T-helper 1 cell treated with Interleukin-12 subunit alpha and Interleukin-12 subunit beta and Interleukin-4 antibody, amounts not matched to agents 30 μg/mL and 1 μg/mL, for 36 hours (primary cell): ENCODE data around the gene CTTN.

Experiments
- H3K27ac Mint-ChIP-seq: one replicate; pipeline ENCODE4 v1.8.0; 2021; ENCODE audit warnings: mild to moderate bottlenecking, mixed read lengths
- H3K27me3 Mint-ChIP-seq: one replicate; pipeline ENCODE4 v1.8.0; 2021; ENCODE audit warnings: low read depth, mixed read lengths
- H3K36me3 Mint-ChIP-seq: one replicate; pipeline ENCODE4 v1.8.0; 2021; ENCODE audit warnings: low read depth, mixed read lengths
- H3K4me1 Mint-ChIP-seq: one replicate; pipeline ENCODE4 v1.8.0; 2021; ENCODE audit warnings: low read depth, mixed read lengths
- H3K4me3 Mint-ChIP-seq: one replicate; pipeline ENCODE4 v1.8.0; 2021; ENCODE audit warnings: mild to moderate bottlenecking, moderate library complexity, mixed read lengths
- H3K9me3 Mint-ChIP-seq: one replicate; pipeline ENCODE4 v1.8.0; 2021; ENCODE audit warnings: mixed read lengths

CTTN gene

DNA sequence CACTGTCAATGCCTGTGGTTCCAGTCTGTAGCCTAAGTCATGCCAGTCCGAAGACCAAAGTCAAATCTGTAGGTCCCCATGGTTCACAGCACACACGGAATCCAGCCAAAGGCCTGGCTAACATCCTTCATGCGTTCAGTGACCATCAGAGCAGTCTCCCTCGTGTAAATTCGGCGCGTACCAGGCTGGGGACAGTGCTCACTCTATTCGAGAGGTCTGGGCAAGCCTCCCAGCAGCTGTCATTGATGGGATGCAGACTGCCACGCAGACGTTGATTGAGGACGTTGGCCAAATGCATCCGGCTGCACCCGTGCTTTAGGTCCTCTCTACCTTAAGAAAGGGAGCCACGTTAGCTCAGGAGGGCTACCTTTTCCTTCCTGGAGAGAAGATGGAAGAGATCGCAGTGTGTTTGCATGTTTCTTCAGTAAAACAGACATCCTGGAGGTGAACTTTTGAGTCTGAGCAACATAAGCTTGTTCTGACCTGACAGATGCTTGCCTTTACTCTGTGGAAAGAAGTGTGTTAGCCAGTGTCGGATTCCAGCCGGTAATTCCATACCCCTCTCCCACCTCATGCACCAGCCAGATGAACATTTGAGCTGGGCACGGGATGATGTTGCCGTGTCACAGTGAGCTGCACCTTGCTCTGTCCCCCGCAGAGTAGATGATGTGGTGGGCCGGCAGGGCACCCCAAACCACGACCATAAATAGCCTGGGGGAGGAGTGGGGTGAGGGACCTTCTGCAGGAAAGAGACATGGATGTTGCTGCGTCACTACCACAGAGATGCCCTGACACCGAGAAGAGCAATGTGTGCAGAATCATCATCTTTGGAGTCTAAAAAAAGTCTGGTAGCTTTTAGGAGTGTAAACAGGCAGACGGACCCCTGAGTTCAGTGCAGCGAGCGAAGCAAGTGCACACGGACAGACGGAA lies 12.2 kb downstream of the CTTN start:
- Mint-ChIP-seq H3K4me1 (peaks cover 9% of the 10 kb centered on the region), H3K4me3 (no peak overlapping the region), H3K27ac (no peak overlapping the region), H3K9me3 (no peaks in the 10 kb centered on the region), H3K27me3 (peaks cover 43% of the 10 kb centered on the region), H3K36me3 (no peaks in the 10 kb centered on the region)

DNA sequence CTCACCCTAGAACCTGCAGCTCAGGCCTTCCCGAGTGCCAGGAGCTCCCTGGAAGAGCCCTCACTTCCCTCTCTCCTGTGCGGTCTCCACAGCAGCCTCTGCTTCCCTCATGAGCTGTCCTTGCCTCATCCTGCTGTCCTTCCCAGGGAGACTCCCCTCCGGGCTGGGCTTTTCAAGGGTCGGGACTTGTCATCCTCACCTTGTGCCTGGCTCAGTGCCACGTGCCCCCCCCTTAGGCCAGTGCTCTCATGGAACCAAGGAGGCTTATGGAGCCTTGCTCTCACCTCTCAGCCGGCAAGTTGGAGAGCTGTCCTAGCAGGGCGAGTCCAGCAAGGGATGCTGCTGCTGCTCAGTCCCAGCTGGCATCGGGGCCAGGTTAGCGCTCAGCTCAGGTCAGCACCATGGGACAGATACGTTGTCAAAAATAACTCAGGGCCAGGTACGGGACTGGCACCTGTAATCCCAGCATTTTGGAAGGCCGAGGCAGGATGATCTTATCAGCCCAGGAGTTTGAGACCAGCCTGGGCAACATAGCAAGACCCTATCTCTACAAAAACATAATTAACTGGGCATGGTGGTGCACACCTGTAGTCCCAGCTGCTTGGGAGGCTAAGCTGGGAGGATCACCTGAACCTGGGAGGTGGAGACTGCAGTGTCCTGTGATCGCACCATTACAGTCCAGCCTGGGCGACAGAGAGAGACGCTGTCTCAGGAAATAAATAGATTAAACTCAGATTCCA lies 13.6 kb downstream of the CTTN start:
- Mint-ChIP-seq H3K27ac (no peak overlapping the region), H3K27me3 (peaks cover 50% of the 10 kb centered on the region), H3K9me3 (no peaks in the 10 kb centered on the region), H3K4me1 (peaks cover 9% of the 10 kb centered on the region), H3K4me3 (no peak overlapping the region), H3K36me3 (no peaks in the 10 kb centered on the region)

DNA sequence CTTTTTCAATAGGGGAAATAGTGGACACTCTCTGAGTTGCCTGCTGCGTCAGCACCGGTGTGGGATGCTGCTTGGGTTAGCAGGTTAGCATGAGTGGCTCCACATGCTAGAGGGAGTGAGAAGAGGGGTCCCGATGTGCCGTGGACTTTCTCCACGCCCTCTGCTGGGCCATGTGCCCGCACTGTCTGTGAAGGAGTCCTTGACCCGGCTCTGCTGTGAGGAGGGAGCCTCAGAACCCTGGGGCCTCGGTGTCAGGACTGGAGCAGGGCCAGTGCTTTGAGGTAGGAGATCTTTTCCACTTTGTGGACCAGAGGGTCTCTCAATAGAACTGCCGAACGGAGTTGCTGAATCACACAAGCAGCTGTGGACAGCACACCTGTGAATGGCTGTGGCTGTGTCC lies 14.8 kb downstream of the CTTN start:
- H3K4me3 Mint-ChIP-seq = no peak overlapping the region
- H3K36me3 Mint-ChIP-seq = no peaks in the 10 kb centered on the region
- H3K9me3 Mint-ChIP-seq = no peaks in the 10 kb centered on the region
- H3K27ac Mint-ChIP-seq = no peak overlapping the region
- peaks cover 41% of the 10 kb centered on the region for H3K27me3 Mint-ChIP-seq
- peaks cover 3% of the 10 kb centered on the region for H3K4me1 Mint-ChIP-seq

DNA sequence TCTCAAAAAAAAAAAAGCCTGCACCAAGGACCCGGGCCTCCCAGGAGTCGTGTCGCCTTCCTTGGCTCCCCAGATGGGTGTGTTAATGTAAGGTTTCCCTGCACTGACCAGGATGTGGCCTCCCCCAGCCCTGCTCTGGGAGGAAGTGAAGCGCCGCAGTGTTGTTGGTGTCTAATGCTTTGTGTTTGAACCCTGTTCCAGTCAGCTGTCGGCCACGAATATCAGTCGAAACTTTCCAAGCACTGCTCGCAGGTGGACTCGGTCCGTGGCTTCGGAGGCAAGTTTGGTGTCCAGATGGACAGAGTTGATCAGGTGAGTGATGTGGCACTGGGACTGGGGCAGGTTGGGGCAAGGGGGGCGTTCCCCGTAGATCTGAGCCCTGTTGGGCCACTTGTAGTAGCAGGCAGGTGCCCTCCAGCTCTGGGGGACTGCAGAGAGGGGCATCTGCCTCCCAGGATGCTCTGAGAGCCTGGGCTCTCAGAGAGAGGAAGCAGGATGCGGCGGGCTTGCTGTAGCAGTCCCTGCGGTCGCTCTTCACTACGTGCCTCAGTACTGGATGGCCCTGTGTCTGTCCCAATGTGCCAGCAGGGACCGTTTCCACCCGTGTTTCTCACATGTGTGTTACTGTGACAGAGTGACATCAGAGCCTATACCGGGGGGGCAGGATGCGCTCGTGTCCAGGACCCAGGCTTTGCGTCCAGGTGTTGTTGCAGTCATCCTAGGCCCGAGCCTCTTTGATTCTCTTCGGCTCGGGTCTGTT lies 16.2 kb downstream of the CTTN start:
- H3K36me3 Mint-ChIP-seq = no peaks in the 10 kb centered on the region
- peak overlapping the region; percentile 20 for H3K27ac Mint-ChIP-seq
- peaks cover 34% of the 10 kb centered on the region for H3K27me3 Mint-ChIP-seq
- H3K4me1 Mint-ChIP-seq = no peaks in the 10 kb centered on the region
- H3K9me3 Mint-ChIP-seq = no peaks in the 10 kb centered on the region
- no peak overlapping the region for H3K4me3 Mint-ChIP-seq

DNA sequence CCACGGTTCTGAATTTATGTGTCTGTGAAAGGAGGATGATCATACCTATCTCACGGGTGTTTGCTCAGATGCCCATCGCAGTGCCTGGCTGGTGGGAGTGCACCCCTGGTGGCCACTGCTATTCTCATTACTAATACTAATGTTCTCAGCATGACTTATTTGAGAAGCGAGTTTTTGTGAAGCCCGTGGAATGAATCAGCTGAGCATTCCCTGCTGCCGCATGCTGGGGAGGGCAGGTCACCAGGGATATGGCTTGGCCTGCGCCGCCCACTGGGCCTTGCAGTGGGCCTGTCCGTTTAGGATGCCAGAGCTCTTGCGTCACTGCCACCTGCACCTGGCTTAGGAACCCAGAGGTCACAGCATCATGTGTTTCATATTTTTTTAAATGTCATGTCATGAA lies 16.9 kb downstream of the CTTN start:
- no peak overlapping the region for H3K4me3 Mint-ChIP-seq
- H3K27me3 Mint-ChIP-seq = peaks cover 32% of the 10 kb centered on the region
- no peaks in the 10 kb centered on the region for H3K36me3 Mint-ChIP-seq
- peak overlapping the region; percentile 20 for H3K27ac Mint-ChIP-seq
- no peaks in the 10 kb centered on the region for H3K4me1 Mint-ChIP-seq
- no peaks in the 10 kb centered on the region for H3K9me3 Mint-ChIP-seq

DNA sequence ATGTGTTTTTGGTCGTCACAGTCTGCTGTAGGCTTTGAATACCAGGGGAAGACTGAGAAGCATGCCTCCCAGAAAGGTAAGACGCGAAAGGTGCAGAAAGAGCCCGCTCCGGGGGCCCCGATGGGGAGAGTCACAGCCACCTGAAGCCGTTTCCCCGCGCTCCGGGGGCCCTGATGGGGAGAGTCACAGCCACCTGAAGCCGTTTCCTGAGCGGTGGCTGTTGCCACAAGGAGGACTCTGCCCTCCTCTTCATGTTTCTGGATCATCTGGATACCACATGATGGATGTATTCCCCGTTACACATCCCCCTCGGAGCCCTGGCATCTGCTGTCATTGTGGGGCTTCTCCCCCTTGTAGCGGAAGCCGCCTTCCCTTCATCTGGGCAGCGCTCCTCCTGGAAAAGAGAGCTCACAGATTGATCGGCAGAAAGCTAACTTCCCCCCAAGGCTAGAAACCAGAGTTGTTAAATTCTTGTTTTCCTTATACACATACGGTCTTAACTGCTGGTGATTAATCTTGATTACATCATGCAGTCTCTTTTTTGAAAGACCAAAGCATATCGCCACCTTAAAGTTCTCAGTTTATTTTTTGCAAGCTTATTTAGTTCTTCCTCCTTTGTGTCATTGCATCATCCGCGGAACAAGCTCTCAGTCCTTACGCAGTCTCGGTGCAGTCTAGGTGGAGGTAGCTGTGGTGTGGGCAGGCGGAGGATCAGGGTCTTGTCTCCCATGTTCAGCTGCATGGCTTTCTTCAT lies 17.5 kb downstream of the CTTN start:
- no peak overlapping the region for H3K4me3 Mint-ChIP-seq
- H3K27me3 Mint-ChIP-seq = peaks cover 29% of the 10 kb centered on the region
- H3K4me1 Mint-ChIP-seq = no peaks in the 10 kb centered on the region
- no peaks in the 10 kb centered on the region for H3K36me3 Mint-ChIP-seq
- H3K9me3 Mint-ChIP-seq = no peaks in the 10 kb centered on the region
- no peak overlapping the region for H3K27ac Mint-ChIP-seq

DNA sequence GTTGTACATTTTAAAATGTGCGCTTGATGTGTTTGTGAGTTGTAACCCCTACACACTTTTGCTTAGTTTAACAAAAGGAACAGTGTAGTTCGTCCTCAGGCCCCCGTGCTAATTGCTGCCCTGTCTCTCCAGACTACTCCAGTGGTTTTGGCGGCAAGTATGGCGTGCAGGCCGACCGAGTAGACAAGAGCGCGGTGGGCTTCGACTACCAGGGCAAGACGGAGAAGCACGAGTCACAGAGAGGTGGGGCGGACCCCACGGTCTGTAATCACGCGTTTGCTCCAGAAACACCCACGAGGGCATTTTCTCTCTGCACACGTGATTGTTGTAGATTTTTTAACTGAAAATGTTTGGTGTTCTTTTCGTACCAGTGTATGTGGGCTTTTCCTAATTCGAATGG lies 18.6 kb downstream of the CTTN start:
- Mint-ChIP-seq H3K36me3 (no peaks in the 10 kb centered on the region), H3K27me3 (peaks cover 29% of the 10 kb centered on the region), H3K27ac (no peak overlapping the region), H3K4me1 (no peaks in the 10 kb centered on the region), H3K9me3 (no peaks in the 10 kb centered on the region), H3K4me3 (no peak overlapping the region)

DNA sequence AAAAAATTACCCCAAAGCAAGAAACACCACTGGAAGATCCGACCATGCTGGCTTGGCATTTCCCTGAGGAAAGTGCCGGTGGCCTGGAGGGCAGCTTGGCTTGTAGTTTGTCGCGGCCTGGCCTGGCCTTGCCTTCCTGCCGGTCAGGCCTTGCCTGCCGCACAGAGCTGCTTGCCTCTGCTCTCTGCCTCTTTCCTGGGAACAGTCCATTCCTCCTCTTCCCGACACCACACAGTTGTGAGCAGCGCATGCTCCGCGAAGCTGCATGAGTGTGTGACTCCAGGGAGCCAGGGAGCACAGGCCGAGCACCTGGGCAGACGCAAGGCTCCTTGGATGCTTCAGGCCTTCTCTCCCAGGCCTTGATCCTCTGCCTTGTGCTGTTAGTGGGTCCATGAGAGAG lies 19.8 kb downstream of the CTTN start:
- H3K9me3 Mint-ChIP-seq = no peaks in the 10 kb centered on the region
- H3K36me3 Mint-ChIP-seq = no peaks in the 10 kb centered on the region
- no peak overlapping the region for H3K27ac Mint-ChIP-seq
- no peak overlapping the region for H3K4me3 Mint-ChIP-seq
- H3K4me1 Mint-ChIP-seq = no peaks in the 10 kb centered on the region
- H3K27me3 Mint-ChIP-seq = peaks cover 20% of the 10 kb centered on the region

DNA sequence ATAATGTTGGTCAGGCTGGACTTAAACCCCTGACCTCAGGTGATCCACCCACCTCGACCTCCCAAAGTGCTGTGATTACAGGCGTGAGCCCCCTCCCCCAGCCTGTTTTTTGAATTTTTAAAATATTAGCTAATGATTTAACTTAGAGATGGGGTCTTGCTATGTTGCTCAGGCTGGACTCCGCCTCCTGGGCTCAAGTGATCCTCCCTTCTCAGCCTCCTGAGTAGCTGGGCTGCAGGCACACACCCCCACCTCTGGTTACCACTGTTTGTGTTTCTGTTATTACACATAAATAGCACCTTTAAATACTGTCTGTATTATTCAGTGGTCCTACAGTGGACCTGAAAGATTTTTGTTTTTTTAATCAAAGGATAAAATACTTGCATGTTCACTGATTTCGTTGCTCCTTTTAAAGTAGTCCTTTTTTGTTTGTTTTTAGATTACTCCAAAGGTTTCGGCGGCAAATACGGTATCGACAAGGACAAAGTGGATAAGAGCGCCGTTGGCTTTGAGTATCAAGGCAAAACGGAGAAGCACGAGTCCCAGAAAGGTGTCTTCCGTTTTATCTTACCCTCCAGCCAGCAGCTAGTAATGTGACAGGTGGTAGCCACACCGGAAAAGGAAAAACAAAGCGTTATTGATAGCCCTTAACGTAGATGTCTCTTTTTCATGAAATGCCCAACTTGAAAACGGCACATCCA lies 21.1 kb downstream of the CTTN start:
- Mint-ChIP-seq H3K4me1 (no peaks in the 10 kb centered on the region), H3K27me3 (peaks cover 17% of the 10 kb centered on the region), H3K4me3 (no peak overlapping the region), H3K36me3 (no peaks in the 10 kb centered on the region), H3K9me3 (no peaks in the 10 kb centered on the region), H3K27ac (no peak overlapping the region)

DNA sequence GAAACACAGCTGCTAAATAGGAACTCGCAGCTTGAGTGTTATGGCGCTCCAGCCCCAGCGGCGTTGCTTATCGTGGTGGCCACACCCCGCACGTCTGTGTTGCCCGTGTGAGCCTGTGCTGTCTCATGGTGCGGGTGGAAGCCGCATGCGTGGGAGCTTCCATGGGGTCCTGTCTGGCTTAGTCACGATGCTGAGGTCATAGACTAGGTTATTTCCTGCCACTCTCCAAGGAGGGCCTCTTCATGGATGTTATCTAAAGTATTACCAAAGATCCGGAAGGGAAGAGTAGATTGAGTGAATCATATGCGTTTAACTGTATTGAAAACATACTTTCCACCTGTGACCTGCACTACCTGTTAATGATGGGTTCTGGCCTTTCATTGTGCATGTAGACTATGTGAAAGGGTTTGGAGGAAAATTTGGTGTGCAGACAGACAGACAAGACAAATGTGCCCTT lies 21.7 kb downstream of the CTTN start:
- Mint-ChIP-seq H3K27me3 (peaks cover 17% of the 10 kb centered on the region), H3K4me3 (no peak overlapping the region), H3K4me1 (no peaks in the 10 kb centered on the region), H3K27ac (no peak overlapping the region), H3K9me3 (no peaks in the 10 kb centered on the region), H3K36me3 (no peaks in the 10 kb centered on the region)

DNA sequence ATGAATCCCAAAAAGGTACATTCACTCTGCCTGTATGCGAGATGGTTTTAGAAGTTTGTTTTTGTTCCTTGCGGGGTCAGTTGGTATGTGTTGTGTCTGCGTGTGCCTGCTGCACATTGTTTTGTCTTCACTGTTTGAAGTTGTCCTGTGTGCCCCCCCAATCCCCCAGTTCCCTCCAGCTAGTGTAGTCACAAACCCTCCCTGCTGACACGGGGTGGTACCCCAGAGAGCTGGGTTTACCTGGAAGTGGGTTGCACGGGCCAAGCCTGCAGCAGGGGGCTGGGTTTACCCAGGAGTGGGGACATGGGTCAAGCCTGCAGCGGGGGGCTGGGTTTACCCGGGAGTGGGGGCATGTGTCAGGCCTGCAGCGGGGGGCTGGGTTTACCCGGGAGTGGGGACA lies 22.2 kb downstream of the CTTN start:
- Mint-ChIP-seq H3K27me3 (peaks cover 13% of the 10 kb centered on the region), H3K4me3 (no peak overlapping the region), H3K9me3 (no peaks in the 10 kb centered on the region), H3K27ac (no peak overlapping the region), H3K36me3 (no peaks in the 10 kb centered on the region), H3K4me1 (no peaks in the 10 kb centered on the region)

DNA sequence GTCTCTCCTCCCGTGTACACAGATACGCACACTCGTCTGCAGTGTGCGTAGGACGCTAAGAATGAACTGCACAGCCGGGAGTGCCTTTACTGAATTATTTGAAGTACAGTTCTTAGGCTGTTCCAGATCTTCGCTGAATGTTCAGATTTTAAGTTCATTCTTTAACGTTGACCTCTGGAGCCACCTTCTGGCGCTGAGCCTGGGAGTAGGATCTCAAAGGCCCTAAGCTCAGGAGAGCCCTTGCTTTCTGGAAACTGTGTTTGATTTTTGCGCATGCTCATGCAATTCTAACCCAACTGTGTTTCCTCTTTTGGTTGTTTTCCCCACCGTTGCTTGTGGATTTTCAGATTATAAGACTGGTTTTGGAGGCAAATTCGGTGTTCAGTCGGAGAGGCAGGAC lies 22.8 kb downstream of the CTTN start:
- H3K9me3 Mint-ChIP-seq = no peaks in the 10 kb centered on the region
- no peak overlapping the region for H3K4me3 Mint-ChIP-seq
- peaks cover 9% of the 10 kb centered on the region for H3K27me3 Mint-ChIP-seq
- H3K4me1 Mint-ChIP-seq = no peaks in the 10 kb centered on the region
- no peaks in the 10 kb centered on the region for H3K36me3 Mint-ChIP-seq
- no peak overlapping the region for H3K27ac Mint-ChIP-seq

DNA sequence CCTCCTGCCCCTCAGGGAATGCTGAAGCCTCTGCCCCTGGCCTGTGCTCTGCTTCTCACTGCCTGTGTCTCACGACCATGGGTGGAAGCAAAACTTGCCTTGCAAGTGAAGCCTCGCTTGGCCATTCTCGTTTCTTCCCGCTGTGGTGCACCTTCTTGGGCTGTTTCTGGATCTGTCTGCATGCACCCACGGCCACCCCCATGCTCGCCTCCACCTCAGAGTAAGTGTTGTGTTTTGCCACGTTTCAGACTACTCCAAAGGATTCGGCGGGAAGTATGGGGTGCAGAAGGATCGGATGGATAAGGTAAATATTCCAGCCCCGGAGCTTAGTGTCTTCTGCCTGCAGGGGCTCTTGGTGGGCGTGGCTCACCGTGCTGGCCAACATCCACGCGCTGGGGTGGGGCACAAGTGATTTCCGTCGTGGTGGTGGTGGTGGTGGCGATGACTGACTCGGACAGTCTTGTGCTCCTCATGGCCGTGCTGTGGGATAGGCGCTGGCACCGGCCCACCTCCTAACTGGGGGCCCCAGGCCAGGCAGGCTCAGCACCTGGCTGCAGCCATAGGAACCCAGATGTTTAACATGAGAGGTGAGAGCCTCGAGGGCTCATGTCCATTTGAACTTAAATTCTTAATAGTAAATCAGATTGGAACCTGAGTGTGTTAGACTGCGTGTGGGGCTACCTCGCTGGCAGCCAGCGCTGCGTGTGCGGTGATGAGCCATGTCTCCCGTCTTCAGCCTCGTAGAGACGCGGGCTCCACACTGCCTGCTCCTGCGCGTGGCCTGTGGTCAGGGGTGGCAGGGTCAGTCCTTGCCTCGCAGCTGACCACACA lies 24.6 kb downstream of the CTTN start:
- H3K36me3 Mint-ChIP-seq = no peaks in the 10 kb centered on the region
- peaks cover 5% of the 10 kb centered on the region for H3K27me3 Mint-ChIP-seq
- H3K9me3 Mint-ChIP-seq = no peaks in the 10 kb centered on the region
- no peaks in the 10 kb centered on the region for H3K4me1 Mint-ChIP-seq
- no peak overlapping the region for H3K4me3 Mint-ChIP-seq
- H3K27ac Mint-ChIP-seq = no peak overlapping the region
